Endometrial microvascular endothelial cells (primary cell): ENCODE data around the gene CD79A. TPM values are rescaled to one million over a fixed set of nuclear protein-coding genes. Genes with fewer than 3 reads are reported as not detected.

Experiments used
- in situ Hi-C: cut with HindIII; loops from 2 replicates; pipeline ENCODE4 v1.10.0; 2017; ENCODE audit warnings: low sequenced_read_pairs, low pct_unique_long_range_greater_than_20kb; ENCODE audit errors: inconsistent ontology term
- total RNA-seq: library from RNA; depleted of rRNA; stranded (reverse); fragments of >200 nt; gene quantifications from one replicate; pipeline ENCODE4 v1.2.3, GENCODE V29; 2015; ENCODE audit errors: inconsistent ontology term

Gene CD79A
- not detected for total RNA-seq

DNA sequence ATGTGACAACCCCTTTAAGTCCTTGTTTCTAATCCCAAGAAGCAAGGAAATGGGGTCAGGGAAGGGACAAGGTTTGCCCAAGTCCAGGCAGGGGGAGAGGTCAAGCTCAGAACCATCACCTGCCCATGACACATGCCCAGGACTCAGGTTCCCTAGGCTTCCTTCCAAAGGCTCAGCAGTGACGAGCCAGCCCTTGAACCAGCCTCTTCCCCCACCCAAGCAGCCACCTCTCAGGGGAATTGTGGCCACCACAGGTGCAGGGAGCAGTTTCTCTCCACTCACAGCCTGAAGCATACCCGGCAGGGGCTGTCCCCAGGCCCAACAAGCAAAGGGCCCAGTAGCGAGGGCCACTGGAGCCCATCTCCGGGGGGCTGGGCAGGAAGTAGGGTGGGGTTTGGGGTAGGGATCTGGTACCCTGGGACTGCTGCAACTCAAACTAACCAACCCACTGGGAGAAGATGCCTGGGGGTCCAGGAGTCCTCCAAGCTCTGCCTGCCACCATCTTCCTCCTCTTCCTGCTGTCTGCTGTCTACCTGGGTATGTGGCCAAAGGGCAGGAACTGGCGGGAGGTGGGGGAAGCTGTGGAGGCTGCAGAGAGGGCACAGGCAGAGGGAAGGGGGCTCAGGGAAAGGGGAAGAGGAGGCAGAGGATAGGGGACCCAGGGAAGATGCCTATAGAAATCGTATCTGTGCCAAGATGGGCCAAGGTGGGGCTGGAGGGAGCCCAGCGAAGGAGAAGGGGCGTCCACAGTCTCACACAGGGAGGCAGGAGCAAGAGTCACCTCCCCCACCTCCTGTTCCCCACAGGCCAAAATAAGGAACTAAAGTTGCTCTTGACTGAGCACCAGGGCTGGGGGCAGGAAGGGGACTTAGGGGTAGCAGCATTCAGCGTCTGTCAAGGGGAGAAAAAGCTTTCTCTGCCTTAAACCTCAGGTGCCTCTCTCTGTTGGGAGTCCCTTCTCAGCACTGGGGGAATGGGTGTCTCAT is at the start of gene CD79A:
CD79A (plus strand) TSS at position 433 of the 986 bp plus-strand sequence; CDS start at position 459, 26 bp downstream.
- in situ Hi-C loops: no loop called here

DNA sequence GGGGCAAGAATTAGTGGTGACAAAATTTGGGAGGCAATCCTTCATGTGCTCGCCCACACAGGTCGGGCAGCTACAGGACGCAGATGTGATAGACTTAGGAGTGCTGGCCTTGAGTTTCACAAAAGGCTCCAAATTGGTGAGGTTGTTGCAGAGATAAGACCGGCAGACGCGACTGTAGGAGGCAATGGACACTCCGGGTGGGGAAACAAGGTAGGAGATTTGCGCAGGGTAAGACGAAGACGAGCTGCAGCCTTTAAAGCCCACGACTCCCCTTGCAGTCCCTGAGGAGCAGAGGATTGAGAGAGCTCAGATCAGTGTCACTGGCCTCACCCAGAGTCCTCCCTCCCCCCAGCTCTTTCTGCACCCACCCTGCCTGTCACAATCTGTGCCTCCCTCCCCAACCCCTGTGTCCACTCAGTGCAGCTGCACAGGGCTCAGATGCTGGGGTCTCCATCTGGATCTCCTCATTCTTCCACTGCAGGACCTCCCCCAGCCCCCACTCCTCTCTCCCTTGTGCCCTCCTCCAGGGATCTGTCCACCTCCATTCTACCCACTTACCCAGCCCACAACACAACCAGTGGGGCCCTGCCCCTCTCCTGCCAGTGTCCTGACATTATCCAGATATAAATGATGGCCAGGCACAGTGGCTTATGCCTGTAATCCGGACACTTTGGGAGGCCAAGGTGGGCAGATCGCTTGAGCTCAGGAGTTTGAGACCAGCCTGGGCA is 38.9 kb upstream of the CD79A start:
- in situ Hi-C loops: no loop called here

DNA sequence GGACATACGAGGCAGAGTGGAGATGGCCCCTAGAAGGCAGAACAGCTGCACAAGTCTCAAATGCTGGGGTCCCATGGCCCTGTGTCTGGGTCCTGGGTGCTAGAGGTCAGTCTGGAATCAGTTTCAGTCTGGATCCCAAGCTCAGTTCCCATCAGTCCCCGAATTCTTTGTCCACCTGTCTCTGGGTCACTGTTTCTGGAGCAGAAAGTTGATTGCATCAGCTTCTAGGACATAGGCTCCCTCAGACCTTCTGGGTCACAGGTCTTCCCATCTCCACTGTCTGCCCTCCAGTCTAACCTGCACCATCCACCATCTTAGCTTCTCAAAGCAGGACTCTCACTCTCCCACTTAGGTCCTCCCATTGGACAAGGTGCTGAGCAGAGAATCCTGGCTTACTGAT is 37.9 kb upstream of the CD79A start:
- in situ Hi-C loops: no loop called here

DNA sequence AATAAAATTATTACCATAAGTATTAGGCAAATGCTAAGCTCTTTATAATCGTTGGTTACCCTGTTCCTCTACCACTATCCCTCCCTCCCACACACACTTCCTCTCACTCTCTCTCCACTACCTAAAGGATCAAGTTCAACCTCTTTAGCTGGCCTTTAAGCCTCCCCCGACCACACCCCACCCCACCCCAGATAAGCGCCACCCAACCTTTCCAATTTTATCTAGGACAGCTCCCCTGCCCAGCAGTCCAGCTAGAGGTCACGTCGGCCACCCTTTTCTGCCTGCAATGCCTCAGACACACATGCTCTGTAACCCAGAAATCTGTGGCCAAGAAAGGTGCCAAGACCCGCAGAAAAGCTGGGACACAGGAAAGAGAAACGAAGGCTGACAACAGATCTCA is 33.7 kb upstream of the CD79A start:
- in situ Hi-C loops: no loop called here

DNA sequence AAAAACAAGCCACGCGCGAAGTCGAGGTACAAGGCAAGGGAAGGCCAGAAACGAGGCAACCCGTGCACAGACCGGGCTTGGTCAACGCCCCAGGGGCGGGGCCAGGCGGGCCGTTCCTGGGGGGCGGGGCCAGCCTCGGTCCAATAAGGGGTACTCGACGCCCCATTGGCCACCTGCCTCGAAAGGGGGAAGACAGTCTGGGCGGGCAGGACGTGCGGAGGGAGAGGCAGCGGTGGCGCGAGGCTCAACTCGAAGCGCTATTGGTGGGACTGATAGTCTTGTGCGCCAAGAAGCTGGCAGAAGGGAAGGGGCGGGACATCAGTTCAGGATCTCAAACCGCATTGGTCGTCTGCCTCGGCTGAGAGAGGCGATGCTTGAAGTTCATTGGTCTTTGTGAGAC is 32.5 kb upstream of the CD79A start, which contains the start of gene LYPD4:
LYPD4 (minus strand) TSS at position 83 of the 400 bp plus-strand sequence. CDS start 5,398 bp downstream, outside the sequence.
- in situ Hi-C loops: no loop called here

DNA sequence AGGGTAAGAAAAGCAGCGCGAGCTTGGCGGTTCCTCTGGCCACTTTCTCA is 32.3 kb upstream of the CD79A start, which contains the start of gene DMRTC2:
DMRTC2 (plus strand) TSS at position 42 of the 50 bp plus-strand sequence. CDS start 2,387 bp downstream, outside the sequence.
- in situ Hi-C loops: no loop called here

DNA sequence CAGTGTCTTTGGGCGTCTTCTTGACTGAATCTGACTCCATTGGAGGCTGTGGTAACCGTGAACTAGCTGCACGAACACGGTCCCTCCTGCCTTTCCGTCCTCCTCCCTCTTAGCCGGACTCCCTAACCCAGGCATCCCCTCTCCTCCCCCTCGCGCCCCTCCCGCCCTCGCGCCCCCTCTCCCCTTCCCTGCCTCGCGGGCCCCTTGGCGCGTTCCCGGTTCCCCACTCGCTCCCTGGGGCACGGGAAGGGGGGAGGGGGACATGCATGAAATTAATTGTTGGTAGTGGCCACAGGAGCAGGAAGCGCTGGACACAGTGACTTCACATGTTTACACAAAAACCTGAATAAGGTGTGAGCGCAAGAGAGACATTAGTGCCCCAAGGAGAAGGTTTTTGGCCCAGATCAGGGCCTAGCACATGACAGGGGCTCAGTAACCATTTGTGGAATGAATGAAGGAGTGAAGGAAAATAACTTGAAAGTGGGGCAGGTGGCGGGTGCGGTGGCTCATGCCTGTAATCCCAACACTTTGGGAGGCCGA is 32.0 kb upstream of the CD79A start:
- in situ Hi-C loops: no loop called here

DNA sequence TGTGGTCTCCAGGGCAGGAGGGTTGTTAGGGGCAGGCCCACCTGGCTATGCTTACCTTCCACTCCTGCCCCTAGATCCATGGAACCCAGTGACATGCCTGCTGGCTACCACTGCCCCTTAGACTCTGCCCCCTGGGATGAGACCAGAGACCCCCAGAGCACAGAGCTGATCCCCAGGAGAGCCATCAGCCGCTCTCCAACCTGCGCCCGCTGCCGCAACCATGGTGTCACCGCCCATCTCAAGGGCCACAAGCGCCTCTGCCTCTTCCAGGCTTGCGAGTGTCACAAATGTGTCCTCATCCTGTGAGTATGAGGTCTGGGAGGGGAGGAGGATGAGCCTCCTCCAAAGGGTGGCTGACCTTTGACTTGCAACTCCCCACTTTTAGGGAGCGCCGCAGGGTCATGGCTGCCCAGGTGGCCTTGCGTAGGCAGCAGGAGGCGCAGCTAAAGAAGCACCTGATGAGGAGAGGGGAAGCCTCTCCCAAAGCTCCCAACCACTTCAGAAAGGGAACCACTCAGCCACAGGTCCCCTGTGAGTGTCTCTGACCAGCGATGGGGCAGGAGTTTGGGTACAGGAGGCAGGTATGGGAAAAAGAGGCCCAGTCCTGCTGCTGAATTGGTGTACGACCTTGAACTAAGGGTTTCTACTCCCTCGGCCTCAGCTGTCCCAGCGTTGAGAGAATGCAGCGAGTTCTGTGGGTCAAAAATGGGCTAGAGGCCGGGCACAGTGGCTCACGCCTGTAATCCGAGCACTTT is 29.6 kb upstream of the CD79A start:
- in situ Hi-C loops: no loop called here

DNA sequence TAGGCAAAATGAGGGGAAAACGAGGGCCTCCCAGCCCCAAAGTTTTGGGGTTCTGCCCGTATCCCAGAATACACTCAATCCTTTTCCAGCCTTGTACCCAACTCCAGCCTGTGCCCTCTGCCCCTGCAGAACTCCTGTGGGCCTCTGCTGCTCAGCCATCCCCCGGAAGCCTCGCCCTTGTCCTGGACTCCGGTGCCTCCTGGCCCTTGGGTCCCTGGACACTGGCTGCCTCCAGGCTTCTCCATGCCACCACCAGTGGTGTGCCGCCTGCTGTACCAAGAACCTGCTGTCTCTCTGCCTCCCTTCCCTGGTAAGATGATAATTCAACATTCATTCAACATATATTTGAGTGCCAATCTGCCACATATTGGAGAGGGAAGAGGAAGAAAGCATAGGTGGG is 28.4 kb upstream of the CD79A start:
- in situ Hi-C loops: no loop called here

DNA sequence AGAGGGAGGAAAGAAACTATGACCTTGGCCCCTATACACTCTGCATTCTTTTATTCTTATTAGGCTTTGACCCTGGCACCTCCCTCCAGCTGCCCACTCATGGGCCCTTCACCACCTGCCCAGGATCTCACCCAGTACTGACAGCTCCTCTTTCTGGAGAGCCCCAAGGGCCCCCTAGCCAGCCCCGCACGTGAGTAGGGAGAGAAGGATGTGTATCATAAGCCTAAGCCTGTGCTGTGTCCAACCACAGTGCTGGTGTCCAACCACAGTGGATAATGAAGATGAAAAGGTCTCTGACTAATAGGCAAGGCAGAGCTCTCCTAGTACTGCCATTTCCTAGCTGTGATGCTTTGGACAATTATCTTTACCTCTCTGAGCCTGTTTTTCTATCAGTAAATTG is 28.0 kb upstream of the CD79A start:
- in situ Hi-C loops: no loop called here

DNA sequence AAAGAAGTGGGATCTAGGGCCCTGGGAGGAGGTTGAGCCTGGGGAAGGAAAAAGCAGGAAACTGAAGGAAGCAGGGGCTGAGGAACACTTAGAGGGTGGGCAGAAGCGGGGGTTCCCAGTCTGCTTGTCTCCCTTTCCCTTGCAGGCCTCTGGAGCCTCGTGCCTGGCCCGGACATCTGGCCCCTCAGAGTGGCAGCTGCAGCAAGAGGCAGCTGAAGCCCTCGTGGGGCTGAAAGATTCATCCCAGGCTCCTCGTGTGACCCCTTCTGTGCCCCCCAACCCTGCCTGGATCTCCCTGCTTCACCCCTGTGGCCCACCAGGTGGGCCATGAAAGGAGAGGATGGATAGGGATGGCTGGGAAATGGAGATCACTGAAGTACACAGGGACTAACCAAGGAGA is 26.7 kb upstream of the CD79A start:
- in situ Hi-C loops: no loop called here

DNA sequence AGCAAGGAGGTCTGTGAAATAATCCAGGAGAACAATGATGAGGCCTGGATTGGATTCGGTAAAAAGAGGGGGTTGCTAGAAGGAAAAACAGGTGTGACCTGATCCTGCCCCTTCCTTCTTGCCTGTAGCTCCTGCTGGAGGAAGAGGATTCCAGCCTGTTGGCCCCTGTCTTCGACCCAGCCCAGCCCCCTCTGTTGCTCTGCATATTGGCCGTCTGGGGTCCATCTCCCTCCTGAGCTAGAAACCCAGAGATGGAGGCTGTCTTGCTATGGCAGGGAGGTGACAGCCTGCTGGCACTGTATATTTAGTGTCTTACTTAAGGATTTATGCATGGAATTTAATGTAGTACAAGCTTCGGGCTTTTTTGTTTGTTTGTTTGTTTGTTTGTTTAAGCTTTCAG is 25.6 kb upstream of the CD79A start:
- in situ Hi-C loops: no loop called here

DNA sequence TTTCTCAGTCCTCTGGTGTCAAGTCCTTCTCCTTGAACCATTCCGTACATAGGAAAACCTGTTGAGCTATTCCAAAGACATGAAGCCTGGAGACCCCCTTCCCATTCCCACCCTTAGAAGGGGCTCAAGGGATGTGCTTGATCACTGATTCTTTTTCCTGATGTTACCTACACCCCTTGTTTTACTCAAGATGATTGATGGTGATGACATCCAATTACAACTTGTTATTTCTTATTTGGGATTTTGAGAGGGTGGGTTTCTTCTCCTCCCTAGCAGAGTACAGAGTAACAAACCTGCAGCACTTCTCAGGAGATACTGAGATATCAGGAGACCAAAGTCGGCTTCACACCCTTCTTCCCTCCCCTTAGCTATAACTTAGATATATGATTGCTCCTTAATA is 23.7 kb upstream of the CD79A start:
- in situ Hi-C loops: no loop called here

DNA sequence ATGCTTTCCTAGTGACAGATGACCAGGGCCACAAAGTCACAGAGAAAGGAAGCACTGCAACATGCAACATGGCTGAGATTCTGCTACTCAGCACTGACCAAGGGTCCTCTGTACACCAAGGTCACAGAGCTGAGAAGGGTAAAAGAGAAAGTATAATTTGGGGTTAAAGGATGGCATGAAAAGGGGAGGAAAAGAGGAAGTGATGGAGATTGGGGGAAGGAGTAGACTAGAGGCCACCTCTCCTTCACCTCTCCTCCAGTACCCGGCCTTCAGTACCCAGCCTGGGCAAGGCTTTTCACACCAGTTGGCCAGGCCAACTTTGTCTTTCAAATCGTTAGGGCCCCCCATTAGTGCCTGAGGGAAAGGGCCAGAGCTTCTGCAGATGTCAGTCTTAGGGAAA is 23.3 kb upstream of the CD79A start:
- in situ Hi-C loops: no loop called here

DNA sequence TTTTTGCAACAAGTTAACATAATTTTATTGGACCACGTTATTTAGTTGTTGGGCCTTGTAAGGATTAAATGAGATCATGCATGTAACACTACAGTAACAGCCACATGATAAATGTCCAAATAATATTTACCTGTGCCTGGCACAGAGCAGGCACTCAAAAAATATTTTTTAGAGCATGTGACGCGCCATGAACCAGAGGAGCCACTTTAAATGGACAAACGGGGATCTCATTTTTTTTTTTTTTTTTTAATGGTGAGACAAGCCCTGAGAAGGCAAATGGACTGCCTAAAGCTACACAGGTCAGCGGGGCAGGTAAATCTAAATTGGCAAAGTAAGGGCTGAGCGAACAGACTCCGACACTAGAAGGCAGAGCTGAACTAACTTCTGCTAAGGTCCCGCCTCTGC is 17.9 kb upstream of the CD79A start:
- in situ Hi-C loops: no loop called here

DNA sequence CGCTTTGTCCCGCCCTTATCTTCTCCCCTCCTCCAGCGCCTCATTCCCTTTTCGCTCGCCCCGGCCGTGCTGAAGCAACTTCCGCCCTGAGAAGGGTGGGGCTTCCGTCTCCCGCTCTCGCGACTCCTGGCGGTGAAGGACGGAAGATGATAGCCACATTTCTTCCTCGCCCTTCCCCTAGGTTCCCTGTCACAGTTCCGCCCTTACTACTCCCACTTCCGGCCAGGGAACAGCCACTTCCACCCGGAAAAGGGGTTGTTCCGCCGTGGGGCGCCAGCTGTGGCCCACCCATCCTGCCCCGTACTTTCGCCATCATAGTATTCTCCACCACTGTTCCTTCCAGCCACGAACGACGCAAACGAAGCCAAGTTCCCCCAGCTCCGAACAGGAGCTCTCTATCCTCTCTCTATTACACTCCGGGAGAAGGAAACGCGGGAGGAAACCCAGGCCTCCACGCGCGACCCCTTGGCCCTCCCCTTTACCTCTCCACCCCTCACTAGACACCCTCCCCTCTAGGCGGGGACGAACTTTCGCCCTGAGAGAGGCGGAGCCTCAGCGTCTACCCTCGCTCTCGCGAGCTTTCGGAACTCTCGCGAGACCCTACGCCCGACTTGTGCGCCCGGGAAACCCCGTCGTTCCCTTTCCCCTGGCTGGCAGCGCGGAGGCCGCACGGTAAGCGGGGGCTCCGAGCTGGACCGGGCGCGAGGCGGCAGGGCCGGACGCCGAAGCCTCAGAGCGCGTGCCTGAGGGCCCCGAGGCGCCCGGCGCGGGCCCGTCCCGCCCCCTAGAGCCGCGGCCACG is 17.3 kb upstream of the CD79A start, which contains the start of gene RPS19:
RPS19 (plus strand) TSS at position 638 of the 801 bp plus-strand sequence. CDS start 520 bp downstream, outside the sequence.
- in situ Hi-C loops: no loop called here

DNA sequence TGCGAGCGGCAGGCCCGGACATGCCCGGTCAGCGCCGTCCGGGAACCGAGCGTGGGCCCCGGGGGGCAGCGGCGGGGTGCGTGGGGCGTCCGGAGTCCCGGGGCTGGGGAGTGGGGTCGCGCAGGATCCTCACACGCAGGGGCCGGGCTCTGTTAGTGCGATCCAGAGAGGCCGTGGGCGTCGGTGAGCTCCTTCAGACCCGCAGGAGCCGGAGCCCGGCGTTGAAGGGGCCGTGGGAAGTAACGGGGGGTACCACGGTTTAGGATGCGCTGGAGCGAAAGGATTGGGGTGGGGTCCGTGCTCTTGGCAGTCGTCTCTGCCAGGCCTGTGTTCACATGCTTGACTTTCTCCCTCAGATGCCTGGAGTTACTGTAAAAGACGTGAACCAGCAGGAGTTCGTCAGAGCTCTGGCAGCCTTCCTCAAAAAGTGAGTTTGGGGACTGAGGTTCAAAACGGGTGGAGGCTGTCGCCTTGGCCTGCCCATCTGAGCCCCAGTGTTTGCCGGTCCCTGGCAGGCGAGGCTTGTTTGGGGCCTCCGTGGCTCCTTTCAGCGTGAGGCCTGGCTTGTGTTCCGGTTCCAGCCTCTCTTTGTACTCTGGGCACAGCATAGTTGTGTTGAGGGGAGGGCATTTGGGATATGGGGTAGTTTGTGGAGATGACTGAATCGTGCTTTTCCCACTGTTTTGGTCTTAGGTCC is 16.5 kb upstream of the CD79A start:
- in situ Hi-C loops: no loop called here
